Right hindlimb (tissue), 1 donor: ENCODE results near the gene REEP3.
"Not testable (repeated sequence)": the region's sequence is repeated elsewhere in the genome, so short reads cannot be mapped to it uniquely, and the experiment has no call there.

Experiments used
- DNase-seq: peaks from one replicate; pipeline ENCODE4 v3.0.0-alpha.2; 2018

REEP3 gene

DNA sequence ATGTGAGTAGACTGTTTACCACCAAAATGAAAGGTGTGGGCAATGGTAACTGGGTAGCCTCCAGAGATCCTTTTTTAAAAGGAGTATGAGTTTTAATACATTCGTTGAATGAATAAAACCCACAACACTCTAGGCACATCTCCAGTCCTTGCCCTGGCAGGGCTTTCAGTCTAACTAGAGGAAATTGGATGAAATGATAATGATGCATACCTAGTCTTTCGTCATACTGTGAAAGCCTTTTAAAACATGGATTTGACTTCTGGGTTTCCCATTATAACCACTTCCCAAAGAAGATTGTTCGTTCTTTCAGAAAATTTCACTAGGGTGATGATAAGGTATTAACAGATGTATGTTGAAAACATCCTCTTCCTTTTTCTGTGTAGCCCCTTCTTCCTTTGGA, 110.8 kb downstream of the REEP3 start:
- DNase-seq = peak; percentile 47

GRCh38 chr10:63633677-63634487, 112.7 kb downstream of the REEP3 start:
- no peak for DNase-seq

DNA sequence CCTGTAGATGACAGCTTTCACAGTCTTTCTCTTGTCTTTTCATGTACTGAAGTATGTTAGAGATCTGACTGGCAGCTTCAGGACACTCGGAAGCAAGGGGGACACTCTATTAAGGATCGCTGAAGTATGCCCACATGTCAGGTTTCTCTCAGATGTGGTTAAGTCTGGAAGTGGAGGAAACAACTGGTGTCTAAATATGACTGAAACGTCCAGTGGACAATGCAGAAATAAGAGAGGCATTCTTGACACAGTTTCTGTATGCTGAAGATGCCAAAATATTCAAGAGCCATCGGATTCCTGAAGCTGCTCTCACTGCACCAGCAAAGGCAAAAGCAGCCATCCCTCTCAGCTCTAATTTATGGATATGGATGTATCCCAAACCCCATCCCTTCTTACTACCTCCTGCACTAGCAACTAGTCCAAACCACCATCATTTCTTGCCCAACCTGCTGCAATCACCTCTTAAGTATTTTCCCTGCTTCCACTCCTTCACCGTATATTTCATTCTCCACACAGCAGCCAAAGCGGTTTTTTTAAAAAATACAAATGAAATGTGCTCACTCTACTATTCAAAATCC, 113.4 kb downstream of the REEP3 start:
- DNase-seq = peak; percentile 50

DNA sequence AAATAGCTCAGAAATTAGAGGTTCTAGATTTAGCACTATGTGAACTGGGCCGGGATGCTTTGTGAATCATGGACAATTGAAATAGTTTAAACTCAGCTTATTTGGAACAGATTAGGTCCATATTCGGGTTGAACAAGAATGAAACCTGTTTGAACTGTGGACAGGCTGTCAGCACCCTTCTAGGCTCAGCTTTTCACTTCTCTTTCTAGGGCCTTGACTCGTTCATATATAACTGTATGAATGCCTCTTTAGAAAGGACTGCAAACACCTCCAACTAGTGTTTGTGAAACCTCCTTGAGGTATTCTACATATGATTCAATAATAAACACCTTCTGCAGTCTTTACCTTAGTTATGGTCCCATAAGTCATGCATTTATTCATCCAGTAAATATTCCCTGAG, 115.6 kb downstream of the REEP3 start:
- no peak for DNase-seq

GRCh38 chr10:63637901-63638327, 116.7 kb downstream of the REEP3 start:
- DNase-seq = no peak

GRCh38 chr10:63641366-63641765, 120.2 kb downstream of the REEP3 start:
- DNase-seq = no peak

DNA sequence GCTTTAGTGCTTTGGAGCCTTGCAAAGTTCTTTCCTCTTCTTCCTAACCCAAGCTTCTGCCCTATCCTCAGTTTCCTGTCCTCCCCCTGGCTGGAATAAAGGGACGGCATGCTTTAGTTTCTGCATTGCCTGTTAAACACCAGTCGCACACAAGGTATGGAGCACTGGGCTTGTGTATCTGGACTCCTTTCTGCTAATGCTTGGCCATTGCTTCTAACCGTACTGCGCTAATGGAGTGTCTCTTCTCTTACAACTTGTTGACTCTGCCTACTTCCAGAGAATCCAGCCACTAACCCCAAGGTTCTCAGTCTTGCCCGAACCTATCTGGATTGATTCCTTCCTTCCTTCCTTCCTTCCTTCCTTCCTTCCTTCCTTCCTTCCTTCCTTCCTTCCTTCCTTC, 120.6 kb downstream of the REEP3 start:
- no peak for DNase-seq

- no peak for DNase-seq
These were observed 121.6 kb downstream of the REEP3 start for GRCh38 chr10:63642808-63643207.

DNA sequence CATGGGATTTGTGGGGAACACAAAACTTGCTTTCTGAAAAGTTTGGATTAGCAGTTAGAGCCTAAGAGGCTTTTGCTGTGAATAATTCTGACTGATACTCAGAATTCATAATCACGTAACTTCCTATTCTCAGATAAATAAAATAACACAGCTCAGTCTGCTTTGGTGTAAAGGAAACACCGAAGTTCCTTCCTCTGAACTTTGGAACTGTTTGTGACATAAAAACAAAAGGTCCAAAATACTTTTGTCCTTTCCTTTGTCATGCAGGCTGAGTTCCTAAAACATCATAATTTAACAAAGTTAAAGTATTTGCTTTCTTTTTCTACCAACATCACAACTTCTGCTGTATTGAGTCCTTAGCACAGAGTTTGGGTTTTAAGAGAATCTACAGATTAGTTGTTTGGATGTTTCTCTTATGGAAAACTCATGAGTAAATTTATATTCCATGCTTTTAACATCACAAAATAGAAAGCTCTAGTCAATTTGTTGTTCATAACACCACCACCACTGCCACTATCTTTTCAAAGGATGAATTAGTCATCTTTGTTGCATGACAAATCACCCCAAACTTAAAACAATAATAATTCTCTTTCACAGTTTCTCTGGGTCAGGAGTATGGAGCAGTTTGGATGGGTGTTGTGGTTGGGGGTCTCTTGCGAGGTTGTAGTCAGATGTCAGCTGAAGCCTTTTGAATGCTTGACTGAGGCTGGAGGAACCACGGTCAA, 123.4 kb downstream of the REEP3 start:
- DNase-seq = no peak

GRCh38 chr10:63645195-63645594, 124.0 kb downstream of the REEP3 start:
- DNase-seq = no peak

DNA sequence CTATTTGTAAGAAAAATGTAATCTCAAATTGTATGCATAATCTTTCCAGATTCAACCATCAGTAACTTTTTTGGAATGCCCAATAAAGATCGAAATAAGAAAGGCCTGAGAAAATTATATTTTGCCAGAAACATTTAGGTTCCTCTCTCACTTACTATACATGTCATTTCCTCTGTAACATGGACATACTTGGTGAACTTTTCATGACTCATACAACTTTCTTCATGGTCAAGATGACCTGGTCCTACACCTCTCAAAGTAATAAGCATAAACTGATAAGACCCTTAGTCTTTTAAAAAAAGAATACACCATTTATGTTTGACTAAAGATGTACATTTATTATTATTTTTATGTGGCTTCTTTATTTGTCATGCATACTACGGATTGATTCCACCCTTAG, 125.3 kb downstream of the REEP3 start:
- DNase-seq = no peak

DNA sequence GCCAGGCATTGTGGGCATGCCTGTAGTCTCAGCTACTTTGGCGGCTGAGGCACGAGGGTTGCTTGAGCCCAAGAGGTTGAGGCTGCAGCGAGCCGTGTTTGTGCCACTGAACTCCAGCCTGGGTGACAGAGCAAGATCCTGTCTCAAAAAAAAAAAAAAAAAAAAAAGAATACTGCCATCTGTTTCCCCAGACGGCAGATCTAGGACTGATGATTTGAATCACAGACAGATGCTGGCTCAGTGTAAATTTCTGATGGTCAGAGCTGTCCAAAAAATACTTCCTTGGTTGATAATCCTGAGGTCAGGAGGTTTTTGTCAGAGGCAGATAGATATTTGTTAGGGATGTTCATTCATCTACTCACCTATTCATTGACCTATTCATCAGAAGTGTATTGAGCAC, 130.7 kb downstream of the REEP3 start:
- DNase-seq = no peak

GRCh38 chr10:63653747-63654146, 132.5 kb downstream of the REEP3 start:
- no peak for DNase-seq

DNA sequence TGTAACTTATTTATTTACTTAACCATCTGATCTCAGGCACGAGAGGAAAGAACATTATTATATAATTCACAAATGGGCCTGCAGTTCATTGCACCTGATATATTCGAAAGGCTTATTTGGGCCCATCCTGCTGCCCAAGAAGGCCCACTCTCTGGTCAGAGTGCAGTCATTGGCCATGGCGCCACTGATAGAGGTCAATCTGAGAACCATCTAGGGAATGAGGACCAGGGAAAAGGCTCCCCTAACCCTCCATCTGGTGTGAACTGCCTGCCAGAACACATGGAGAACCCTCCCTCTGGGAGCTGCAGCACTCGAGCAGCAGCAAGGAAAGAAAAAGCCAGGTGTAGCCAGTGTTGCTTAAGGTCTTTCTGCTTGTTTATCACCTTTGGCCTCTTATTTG, 136.6 kb downstream of the REEP3 start:
- DNase-seq = peak; percentile 43

- DNase-seq = not testable (repeated sequence)
These were observed 139.7 kb downstream of the REEP3 start for GRCh38 chr10:63660941-63661340.

- DNase-seq = no peak
These were observed 140.1 kb downstream of the REEP3 start for GRCh38 chr10:63661347-63661746.

GRCh38 chr10:63664341-63664885, 143.2 kb downstream of the REEP3 start:
- no peak for DNase-seq

GRCh38 chr10:63665006-63665580, 143.9 kb downstream of the REEP3 start:
- DNase-seq = not testable (repeated sequence)

GRCh38 chr10:63665670-63666134, 144.5 kb downstream of the REEP3 start:
- no peak for DNase-seq

- DNase-seq = no peak
These were observed 145.7 kb downstream of the REEP3 start for GRCh38 chr10:63666836-63667383.

GRCh38 chr10:63667596-63668480, 146.6 kb downstream of the REEP3 start:
- no peak for DNase-seq
